ENCODE measurements around the gene ZDHHC8.

Gene ZDHHC8

DNA sequence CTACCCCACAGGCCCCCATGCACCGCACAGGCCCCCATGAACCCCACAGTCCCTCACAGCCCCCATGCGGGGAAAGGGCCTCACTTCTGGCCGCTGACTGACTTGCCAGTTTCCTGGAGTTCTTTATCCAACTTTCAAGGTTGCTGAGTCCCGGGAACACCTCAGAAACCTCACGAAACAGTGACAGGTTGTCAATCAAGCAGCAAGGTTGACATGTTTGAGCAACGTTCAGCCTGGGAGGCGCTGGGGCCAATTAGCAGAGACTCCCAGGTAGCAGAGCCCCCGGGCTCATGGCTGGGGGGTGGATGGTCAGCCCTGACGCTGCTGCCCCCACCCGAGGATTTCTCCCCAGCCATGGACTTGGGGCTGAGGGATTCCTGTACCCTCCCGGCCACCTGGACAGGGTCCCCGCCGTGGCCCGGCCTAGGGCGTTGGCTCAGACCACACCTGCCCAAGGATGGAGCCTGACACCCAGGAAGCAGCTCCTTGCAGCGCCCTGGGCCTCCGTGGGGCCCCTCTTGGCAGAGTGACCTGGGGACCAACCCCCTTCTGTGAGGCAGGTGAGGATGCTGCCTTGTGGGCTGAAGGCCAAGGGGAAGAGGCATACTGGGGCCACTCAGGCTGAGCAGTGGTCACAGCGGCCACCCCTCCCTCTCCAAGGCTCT lies 53.0 kb downstream of the ZDHHC8 start:
- no peaks in the 10 kb centered on the region for H3K36me3 ChIP-seq
- no peak for TF ChIP-seq CTCF (IDR thresholded peaks at IDR 0.05)
- no peaks in the 10 kb centered on the region for H3K9me3 ChIP-seq
- no peak overlapping the region for H3K27ac ChIP-seq
- peaks cover 0 to 22% of the 10 kb centered on the region in 2 donors for H3K27me3 ChIP-seq
- DNase-seq = no peak
- H3K4me3 ChIP-seq = no peak overlapping the region
- intact Hi-C loops (cut with DNase I; ENCODE audit: low total_unique reads) = no loop called here
- no peaks in the 10 kb centered on the region for H3K4me1 ChIP-seq

GRCh38 chr22:20185750-20186149 lies 54.1 kb downstream of the ZDHHC8 start:
- H3K27ac ChIP-seq = no peak overlapping the region
- no peaks in the 10 kb centered on the region for H3K36me3 ChIP-seq
- peaks cover 0 to 22% of the 10 kb centered on the region in 2 donors for H3K27me3 ChIP-seq
- no peak for TF ChIP-seq CTCF (IDR thresholded peaks at IDR 0.05)
- no peaks in the 10 kb centered on the region for H3K4me1 ChIP-seq
- H3K4me3 ChIP-seq = no peak overlapping the region
- intact Hi-C loops (cut with DNase I; ENCODE audit: low total_unique reads) = no loop called here
- DNase-seq = no peak
- no peaks in the 10 kb centered on the region for H3K9me3 ChIP-seq

- H3K9me3 ChIP-seq = no peaks in the 10 kb centered on the region
- no peaks in the 10 kb centered on the region for H3K36me3 ChIP-seq
- no peak for DNase-seq
- no peak overlapping the region for H3K27ac ChIP-seq
- no peaks in the 10 kb centered on the region for H3K4me1 ChIP-seq
- intact Hi-C loops (cut with DNase I; ENCODE audit: low total_unique reads) = no loop called here
- no peak overlapping the region for H3K4me3 ChIP-seq
- TF ChIP-seq CTCF (IDR thresholded peaks at IDR 0.05) = no peak
- peaks cover 0 to 22% of the 10 kb centered on the region in 2 donors for H3K27me3 ChIP-seq
Measured at GRCh38 chr22:20186183-20186870, 54.7 kb downstream of the ZDHHC8 start.

DNA sequence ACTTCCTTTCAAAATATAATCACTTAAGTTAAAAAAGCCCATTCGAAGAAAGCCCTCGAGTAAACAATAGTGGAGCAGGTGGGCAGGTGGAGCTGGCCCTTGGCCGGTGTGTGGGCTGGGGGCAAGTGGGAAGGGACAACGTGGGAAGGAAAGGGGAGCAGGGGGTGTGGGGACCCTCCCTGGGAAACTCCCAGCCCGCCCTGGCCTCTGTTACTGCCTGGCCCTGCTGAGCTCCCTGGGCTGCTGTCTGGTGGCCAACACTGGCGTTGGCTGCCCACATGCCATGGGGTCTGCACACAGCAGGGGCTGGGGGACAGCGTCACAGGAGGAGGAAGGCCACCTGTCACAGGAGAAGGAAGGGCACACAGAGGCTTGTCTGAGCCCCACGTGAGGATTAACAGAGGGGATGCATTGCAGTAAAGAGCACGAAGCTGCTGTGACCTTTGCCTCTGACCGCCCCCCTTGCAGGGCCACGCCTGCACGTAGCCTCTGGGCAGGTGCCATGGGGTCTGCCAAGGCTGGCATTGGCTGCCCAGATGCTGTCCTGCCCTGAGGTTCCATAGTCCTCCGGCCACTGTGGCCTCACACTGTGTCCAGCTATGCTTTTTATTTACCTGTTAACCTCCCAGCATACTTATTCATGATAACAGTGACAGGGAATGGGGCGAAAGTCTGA lies 55.4 kb downstream of the ZDHHC8 start:
- Histone ChIP-seq H3K27me3 (peaks cover 0 to 16% of the 10 kb centered on the region in 2 donors), H3K4me3 (no peak overlapping the region), H3K9me3 (no peaks in the 10 kb centered on the region), H3K27ac (no peak overlapping the region), H3K36me3 (no peaks in the 10 kb centered on the region), H3K4me1 (no peaks in the 10 kb centered on the region)
- TF ChIP-seq CTCF (IDR thresholded peaks at IDR 0.05) = no peak
- intact Hi-C loops (cut with DNase I; ENCODE audit: low total_unique reads) = no loop called here
- DNase-seq = no peak

DNA sequence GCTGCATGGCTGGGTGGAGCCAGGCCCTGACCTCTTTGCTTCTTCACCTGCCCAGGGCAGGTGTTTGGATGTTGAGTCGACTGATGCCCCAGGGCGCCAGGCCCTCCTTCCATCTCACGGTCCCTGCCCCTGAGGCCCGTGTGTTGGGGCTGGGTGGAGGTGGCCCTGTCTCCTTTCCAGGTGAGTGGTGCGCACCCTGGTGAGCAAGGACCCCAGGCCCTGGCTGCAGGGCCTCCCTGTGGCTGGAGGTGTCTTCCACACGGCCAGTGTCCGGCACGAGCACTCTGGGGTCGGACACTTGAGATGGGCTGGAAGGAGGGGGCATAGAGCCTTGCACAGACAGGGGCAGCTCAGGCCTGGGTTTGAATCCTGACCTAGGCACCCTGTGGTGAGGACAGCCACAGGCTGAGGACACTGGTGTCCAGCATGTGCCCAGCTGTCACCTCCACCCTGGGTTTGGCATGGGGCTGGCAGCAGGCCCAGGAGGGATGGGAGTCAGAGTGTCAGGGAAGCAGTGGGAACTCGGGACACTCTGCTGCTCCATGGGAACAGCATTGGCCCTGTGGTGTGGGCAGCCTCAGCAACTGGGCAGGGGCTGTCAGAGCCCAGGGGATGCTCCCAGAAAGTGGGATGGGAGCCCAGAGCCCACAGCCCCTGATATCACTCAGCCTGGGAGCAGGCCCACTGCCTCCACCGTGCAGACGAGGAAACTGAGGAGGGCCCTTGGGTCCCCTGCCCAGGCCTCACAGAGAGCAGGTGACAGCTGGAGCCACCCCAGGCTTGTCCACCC lies 56.4 kb downstream of the ZDHHC8 start:
- Histone ChIP-seq H3K27me3 (peaks cover 0 to 14% of the 10 kb centered on the region in 2 donors), H3K27ac (no peak overlapping the region), H3K4me1 (no peaks in the 10 kb centered on the region), H3K4me3 (no peak overlapping the region), H3K36me3 (no peaks in the 10 kb centered on the region), H3K9me3 (no peaks in the 10 kb centered on the region)
- intact Hi-C loops (cut with DNase I; ENCODE audit: low total_unique reads) = no loop called here
- no peak for DNase-seq
- no peak for TF ChIP-seq CTCF (IDR thresholded peaks at IDR 0.05)
